GM23338 (cell line): ENCODE data around the gene RBPMS2. TPM values are rescaled to one million over a fixed set of nuclear protein-coding genes. Genes with fewer than 3 reads are reported as not detected.

Experiments used
- ATAC-seq: fragments of 200-7000 bp; cut with Tn5 transposase; 3 replicates; pipeline ENCODE4 v1.9.1; 2020
- DNase-seq: peaks from one replicate; pipeline ENCODE4 v3.0.0-alpha.2; 2015; ENCODE audit warnings: low spot score
- H2AFZ ChIP-seq: fragments of 200-600 bp; sonication (generic); 2 replicates; pipeline ENCODE4 v1.8.0; 2016; ENCODE audit warnings: antibody characterized with exemption, mild to moderate bottlenecking, moderate library complexity
- H3F3A ChIP-seq: fragments of 200-600 bp; sonication (generic); replicated peaks from 2 replicates; pipeline ENCODE4 v1.8.0; 2017; ENCODE audit warnings: antibody characterized with exemption, mixed run types, low read depth
- H3K27ac ChIP-seq: fragments of 200-600 bp; sonication (generic); 2 replicates; pipeline ENCODE4 v1.6.1; 2016; ENCODE audit warnings: low read depth
- H3K27me3 ChIP-seq: fragments of 200-600 bp; sonication (generic); 2 replicates; pipeline ENCODE4 v1.8.0; 2016; ENCODE audit warnings: mild to moderate bottlenecking, mixed run types, moderate library complexity; ENCODE audit not compliant: insufficient read depth
- H3K36me3 ChIP-seq: fragments of 200-600 bp; sonication (generic); 2 replicates; pipeline ENCODE4 v1.8.0; 2016; ENCODE audit warnings: mild to moderate bottlenecking; ENCODE audit not compliant: insufficient read depth
- H3K4me1 ChIP-seq: fragments of 200-600 bp; sonication (generic); 2 replicates; pipeline ENCODE4 v1.8.0; 2016; ENCODE audit warnings: mild to moderate bottlenecking, moderate library complexity; ENCODE audit not compliant: insufficient read depth
- H3K4me2 ChIP-seq: fragments of 200-600 bp; sonication (generic); 2 replicates; pipeline ENCODE4 v1.7.1; 2017; ENCODE audit warnings: mixed run types
- H3K4me3 ChIP-seq: fragments of 200-600 bp; sonication (generic); 2 replicates; pipeline ENCODE4 v1.6.1; 2016; ENCODE audit warnings: mixed run types
- H3K79me2 ChIP-seq: fragments of 200-600 bp; sonication (generic); replicated peaks from 2 replicates; pipeline ENCODE4 v1.8.0; 2017; ENCODE audit warnings: mild to moderate bottlenecking; ENCODE audit not compliant: insufficient read depth
- H3K9me2 ChIP-seq: fragments of 200-600 bp; sonication (generic); 2 replicates; pipeline ENCODE4 v1.8.0; 2017; ENCODE audit not compliant: insufficient read depth
- H4K20me1 ChIP-seq: fragments of 200-600 bp; sonication (generic); replicated peaks from 2 replicates; pipeline ENCODE4 v1.8.0; 2017; ENCODE audit warnings: mild to moderate bottlenecking; ENCODE audit not compliant: insufficient read depth
- H3K27ac Mint-ChIP-seq: 2 replicates; pipeline ENCODE4 v1.8.0; 2020; ENCODE audit warnings: inconsistent platforms, mild to moderate bottlenecking, moderate library complexity, mixed read lengths
- H3K27me3 Mint-ChIP-seq: 3 replicates; pipeline ENCODE4 v1.8.0; 2022; ENCODE audit warnings: low read depth, mild to moderate bottlenecking, moderate library complexity, mixed read lengths, inconsistent platforms; ENCODE audit not compliant: insufficient read depth, poor library complexity
- H3K36me3 Mint-ChIP-seq: 3 replicates; pipeline ENCODE4 v1.8.0; 2021; ENCODE audit warnings: low read depth, mild to moderate bottlenecking, inconsistent platforms, moderate library complexity, mixed read lengths
- H3K4me1 Mint-ChIP-seq: 3 replicates; pipeline ENCODE4 v1.8.0; 2020; ENCODE audit warnings: mild to moderate bottlenecking, inconsistent platforms, mixed read lengths
- H3K4me3 Mint-ChIP-seq: 3 replicates; pipeline ENCODE4 v1.8.0; 2021; ENCODE audit warnings: moderate library complexity, mild to moderate bottlenecking, inconsistent platforms, mixed read lengths
- H3K9me3 Mint-ChIP-seq: 3 replicates; pipeline ENCODE4 v1.8.0; 2020; ENCODE audit warnings: moderate library complexity, mild to moderate bottlenecking, inconsistent platforms, mixed read lengths
- CREB1 ChIP-seq: fragments of 250-450 bp; sonication (Bioruptor Pico); IDR thresholded peaks from 2 replicates; pipeline ENCODE4 v1.5.0; 2020; ENCODE audit warnings: low read depth, mild to moderate bottlenecking, moderate library complexity
- CTCF ChIP-seq, 2 experiments: fragments of 200-600 bp in 1 of 2; sonication (generic) in 1 of 2; conservative IDR thresholded peaks; 2 replicates each; pipeline versions ENCODE4 v1.5.1 to v1.6.1; 2016 to 2017; ENCODE audit warnings: antibody characterized with exemption in 2 of 2, low read depth in 2 of 2, mild to moderate bottlenecking in 2 of 2, moderate library complexity in 1 of 2
- ETS1 ChIP-seq: IDR thresholded peaks from 2 replicates; pipeline ENCODE4 v1.6.1; 2016; ENCODE audit warnings: antibody characterized with exemption
- EZH2 ChIP-seq: fragments of 200-600 bp; sonication (generic); IDR thresholded peaks from one replicate; pipeline ENCODE4 v1.8.0; 2017; ENCODE audit warnings: antibody characterized with exemption, mild to moderate bottlenecking, low read depth; ENCODE audit not compliant: unreplicated experiment
- EZH2phosphoT487 ChIP-seq: fragments of 200-600 bp; sonication (generic); IDR thresholded peaks from one replicate; pipeline ENCODE4 v1.8.1; 2018; ENCODE audit warnings: antibody characterized with exemption; ENCODE audit not compliant: unreplicated experiment
- JUNB ChIP-seq: IDR thresholded peaks from one replicate; pipeline ENCODE4 v1.6.1; 2016; ENCODE audit warnings: antibody characterized with exemption; ENCODE audit not compliant: unreplicated experiment
- NANOG ChIP-seq: IDR thresholded peaks from 2 replicates; pipeline ENCODE4 v1.6.1; 2016; ENCODE audit warnings: antibody characterized with exemption, borderline replicate concordance
- POLR2AphosphoS5 ChIP-seq: IDR thresholded peaks from 2 replicates; pipeline ENCODE4 v1.6.1; 2016; ENCODE audit warnings: antibody characterized with exemption, low read depth
- REST ChIP-seq: IDR thresholded peaks from one replicate; pipeline ENCODE4 v1.6.1; 2018; ENCODE audit warnings: antibody characterized with exemption; ENCODE audit not compliant: unreplicated experiment
- STAT1 ChIP-seq: IDR thresholded peaks from one replicate; pipeline ENCODE4 v1.6.1; 2016; ENCODE audit warnings: antibody characterized with exemption; ENCODE audit not compliant: unreplicated experiment
- ZNF114 ChIP-seq: fragments of 250-450 bp; sonication (Bioruptor Pico); IDR thresholded peaks from 2 replicates; pipeline ENCODE4 v1.5.0; 2020; ENCODE audit warnings: mild to moderate bottlenecking, moderate library complexity
- ZNF331 ChIP-seq: fragments of 250-450 bp; sonication (Bioruptor Pico); IDR thresholded peaks from 2 replicates; pipeline ENCODE4 v1.5.0; 2020; ENCODE audit warnings: low read depth, mild to moderate bottlenecking, moderate library complexity
- ZNF462 ChIP-seq: fragments of 250-450 bp; sonication (Bioruptor Pico); IDR thresholded peaks from 2 replicates; pipeline ENCODE4 v1.5.0; 2020; ENCODE audit warnings: mild to moderate bottlenecking, moderate library complexity
- polyA plus RNA-seq: library from polyadenylated mRNA; unstranded; fragments of >200 nt; fragmentation: Nextera tagmentation; extraction: Ambion mirVana; gene quantifications from 2 replicates; pipeline ENCODE4 v1.2.1, GENCODE V29; 2016
- total RNA-seq: library from RNA; depleted of rRNA; stranded (reverse); fragments of >200 nt; shearing (Covaris generic); gene quantifications from 2 replicates; pipeline ENCODE4 v1.2.3, GENCODE V29; 2014

RBPMS2 gene
- total and polyA plus RNA-seq, 2 experiments from 2014 or later = 53.3 to 171 TPM

- Mint-ChIP-seq H3K36me3 (peaks cover 89% of the 10 kb centered on the region), H3K27me3 (peaks cover 16% of the 10 kb centered on the region), H3K4me3 (no peak overlapping the region), H3K27ac (no peak overlapping the region), H3K4me1 (peaks cover 9% of the 10 kb centered on the region; the same call in 1 of the 3 replicates), H3K9me3 (peaks cover 2% of the 10 kb centered on the region; the same call in 1 of the 3 replicates)
- peaks cover 18% of the 10 kb centered on the region for H4K20me1 ChIP-seq
- H3K27me3 ChIP-seq = no peaks in the 10 kb centered on the region
- peaks cover 35% of the 10 kb centered on the region for H3K36me3 ChIP-seq
- no peak for ATAC-seq
- no peak overlapping the region for H3K4me2 ChIP-seq
- no peak overlapping the region for H3K4me3 ChIP-seq
- H2AFZ ChIP-seq = no peak overlapping the region
- H3K79me2 ChIP-seq = peaks cover 17% of the 10 kb centered on the region
- DNase-seq = no peak
- no peaks in the 10 kb centered on the region for H3K9me2 ChIP-seq
- H3K27ac ChIP-seq = no peak overlapping the region
- TF ChIP-seq ETS1 = no peak
- no peak for TF ChIP-seq CTCF (conservative IDR thresholded peaks at IDR 0.05; ENCODE audit: low read depth in 2 of 2)
- TF ChIP-seq ZNF462 (CRISPR knock-in tag) = no peak
- no peak for TF ChIP-seq EZH2
- no peak for TF ChIP-seq ZNF331 (CRISPR knock-in tag)
- TF ChIP-seq EZH2phosphoT487 = no peak
- no peak for TF ChIP-seq NANOG
- TF ChIP-seq POLR2AphosphoS5 = no peak
- no peak for TF ChIP-seq REST
- TF ChIP-seq STAT1 = no peak
- TF ChIP-seq ZNF114 (CRISPR knock-in tag) = no peak
- TF ChIP-seq CREB1 (CRISPR knock-in tag) = no peak
- no peak for TF ChIP-seq JUNB
- no peaks in the 10 kb centered on the region for H3K4me1 ChIP-seq
- peaks cover 38% of the 10 kb centered on the region for H3F3A ChIP-seq
These were observed 58.9 kb downstream of the RBPMS2 start for GRCh38 chr15:64716452-64716851.
